Panc1 (cell line): ENCODE results near the gene MYT1. TPM values are rescaled to one million over a fixed set of nuclear protein-coding genes. Genes with fewer than 3 reads are reported as not detected.

Source experiments
- ATAC-seq: fragments of 200-7000 bp; cut with Tn5 transposase; 2 replicates; pipeline ENCODE4 v1.9.1; 2020; ENCODE audit warnings: mild to moderate bottlenecking, moderate library complexity
- BruUV-seq: library from RNA; stranded (reverse); fragments of 400-500 nt; replicated peaks from 2 replicates; lab custom pipeline; 2021; lab: Mats Ljungman, UMichigan
- CTCF ChIA-PET: fragments of 300-600 bp; sonication (Branson Sonifier 250); formaldehyde crosslinking; loops from one replicate; lab custom pipeline; 2022; ENCODE audit warnings: antibody characterized with exemption; lab: Charles Lee
- POLR2A ChIA-PET: fragments of 300-600 bp; sonication (Branson Sonifier 250); formaldehyde crosslinking; loops from one replicate; lab custom pipeline; 2022; ENCODE audit warnings: antibody characterized with exemption; lab: Charles Lee
- DNase-seq: peaks from one replicate; pipeline ENCODE4 v3.0.0-alpha.2; 2010; ENCODE audit warnings: low read depth, low spot score
- H3K27ac ChIP-seq: 2 replicates; pipeline ENCODE4 v1.5.1; 2011; ENCODE audit warnings: mild to moderate bottlenecking, low read length, inconsistent platforms
- H3K27me3 ChIP-seq: fragments of 200-500 bp; sonication (Bioruptor generic); 2 replicates; pipeline ENCODE4 v1.6.0; 2014; ENCODE audit warnings: low read length, inconsistent platforms; ENCODE audit not compliant: control insufficient read depth, insufficient read depth
- H3K36me3 ChIP-seq: fragments of 200-500 bp; sonication (Bioruptor generic); 2 replicates; pipeline ENCODE4 v1.5.1; 2014; ENCODE audit warnings: inconsistent platforms, mild to moderate bottlenecking, low read length, moderate library complexity; ENCODE audit not compliant: control insufficient read depth, insufficient read depth
- H3K4me1 ChIP-seq: 2 replicates; pipeline ENCODE4 v1.5.1; 2011; ENCODE audit warnings: inconsistent platforms, mild to moderate bottlenecking, low read length, moderate library complexity; ENCODE audit not compliant: control insufficient read depth, insufficient read depth
- H3K4me3 ChIP-seq, 2 experiments: 2 replicates each; pipeline ENCODE4 v1.5.1; 2011 to 2012; ENCODE audit warnings: low read depth in 2 of 2, low read length in 2 of 2, mild to moderate bottlenecking in 2 of 2, inconsistent platforms in 1 of 2, moderate library complexity in 1 of 2
- H3K9me3 ChIP-seq: fragments of 200-500 bp; sonication (Bioruptor generic); 2 replicates; pipeline ENCODE4 v1.5.1; 2014; ENCODE audit warnings: low read depth, mild to moderate bottlenecking, inconsistent platforms, low read length, moderate library complexity; ENCODE audit not compliant: control insufficient read depth, insufficient read depth
- CTCF ChIP-seq: fragments of 450-650 bp; IDR thresholded peaks from 2 replicates; pipeline ENCODE4 v1.5.1; 2017; ENCODE audit warnings: mild to moderate bottlenecking
- POLR2AphosphoS5 ChIP-seq: IDR thresholded peaks from 2 replicates; pipeline ENCODE4 v1.6.1; 2012; ENCODE audit warnings: mild to moderate bottlenecking, low read depth, low read length, moderate library complexity
- REST ChIP-seq, 2 experiments: IDR thresholded peaks; 2 replicates each; pipeline ENCODE4 v1.6.1; 2011 to 2012; ENCODE audit warnings: low read depth in 2 of 2, control low read depth in 1 of 2, low read length in 1 of 2, mild to moderate bottlenecking in 1 of 2, moderate library complexity in 1 of 2; ENCODE audit not compliant: insufficient read depth in 1 of 2
- SIN3A ChIP-seq: IDR thresholded peaks from 2 replicates; pipeline ENCODE4 v1.6.1; 2012; ENCODE audit warnings: low read depth, mild to moderate bottlenecking, low read length, moderate library complexity, borderline replicate concordance; ENCODE audit not compliant: insufficient read depth
- TCF7L2 ChIP-seq: IDR thresholded peaks from 2 replicates; pipeline ENCODE4 v1.6.1; 2011; ENCODE audit warnings: mild to moderate bottlenecking, low read depth, low read length, inconsistent platforms
- in situ Hi-C: cut with HindIII; loops from 2 replicates; pipeline ENCODE4 v1.10.0; 2016; ENCODE audit warnings: low sequenced_read_pairs, low pct_unique_long_range_greater_than_20kb
- intact Hi-C: fragments of 100-400 bp; cut with micrococcal nuclease; formaldehyde crosslinking; loops from one replicate; pipeline ENCODE4 v1.10.0; 2022; ENCODE audit not compliant: unreplicated experiment
- total RNA-seq: library from RNA; stranded (reverse); gene quantifications from one replicate; pipeline ENCODE4 v1.2.1, GENCODE V29; 2021; ENCODE audit not compliant: unreplicated experiment

Gene MYT1
- total RNA-seq, 1 experiment from 2014 or later, result 0.41 TPM

GRCh38 chr20:64188682-64189529 is 24.7 kb downstream of the MYT1 start:
- H3K4me3 ChIP-seq, result no peak overlapping the region
- ATAC-seq, result no peak

GRCh38 chr20:64189530-64189966 is 25.3 kb downstream of the MYT1 start:
- Histone ChIP-seq H3K9me3 (no peaks in the 10 kb centered on the region), H3K36me3 (no peaks in the 10 kb centered on the region), H3K4me3 (no peak overlapping the region), H3K4me1 (no peaks in the 10 kb centered on the region), H3K27ac (no peak overlapping the region), H3K27me3 (peaks cover 8% of the 10 kb centered on the region; the same call in 1 of the 2 replicates)
- no peak for TF ChIP-seq POLR2AphosphoS5
- TF ChIP-seq CTCF, result no peak
- no peak for TF ChIP-seq TCF7L2
- TF ChIP-seq REST (IDR thresholded peaks at IDR 0.05; ENCODE audit: insufficient read depth in 1 of 2, low read depth in 2 of 2, low read length in 1 of 2), result no peak
- TF ChIP-seq SIN3A, result no peak
- CTCF ChIA-PET, result no interaction called here
- no peak for ATAC-seq
- no peak for DNase-seq
- no TSS peak for BruUV-seq
- POLR2A ChIA-PET, result no interaction called here
- intact Hi-C loops (no loop called here), in situ Hi-C loops (no loop called here)

More at GRCh38 chr20:64188682-64189529, 24.7 kb downstream of the MYT1 start:
- intact Hi-C loops (no loop called here), in situ Hi-C loops (no loop called here)
- Histone ChIP-seq H3K27me3 (peaks cover 8% of the 10 kb centered on the region; the same call in 1 of the 2 replicates), H3K36me3 (no peaks in the 10 kb centered on the region), H3K9me3 (no peaks in the 10 kb centered on the region), H3K4me1 (no peaks in the 10 kb centered on the region), H3K27ac (no peak overlapping the region)
- POLR2A ChIA-PET, result no interaction called here
- CTCF ChIA-PET, result no interaction called here
- DNase-seq, result no peak
- BruUV-seq, result no TSS peak
- TF ChIP-seq TCF7L2 (no peak), CTCF (no peak), REST (IDR thresholded peaks at IDR 0.05; ENCODE audit: insufficient read depth in 1 of 2, low read depth in 2 of 2, low read length in 1 of 2) (no peak), POLR2AphosphoS5 (no peak), SIN3A (no peak)
